H1 (cell line): ENCODE data around the gene TRPC1. TPM values are rescaled to one million over a fixed set of nuclear protein-coding genes. Genes with fewer than 3 reads are reported as not detected.

Experiments used
- CTCF ChIA-PET: fragments of 300-600 bp; sonication (Branson Sonifier 250); formaldehyde crosslinking; loops from one replicate; lab custom pipeline; 2021; ENCODE audit not compliant: partially characterized antibody; lab: Charles Lee
- POLR2A ChIA-PET: fragments of 300-600 bp; sonication (Branson Sonifier 250); formaldehyde crosslinking; loops from one replicate; lab custom pipeline; 2021; ENCODE audit warnings: inconsistent platforms; ENCODE audit not compliant: partially characterized antibody; lab: Charles Lee
- DNase-seq, 2 experiments: peaks; one replicate each; pipeline versions ENCODE4 v3.0.0 to v3.0.0-alpha.2; 2010 to 2022; ENCODE audit warnings: low spot score in 2 of 2, low read depth in 1 of 2, mixed read lengths in 1 of 2
- FAIRE-seq: peaks from 2 replicates; lab custom pipeline; 2011; peaks lifted over from hg19 to GRCh38; lab: Jason Lieb, UNC
- H2AFZ ChIP-seq: 2 replicates; pipeline ENCODE4 v1.8.1; 2012; ENCODE audit warnings: low read length, inconsistent platforms
- H2AK5ac ChIP-seq: 2 replicates; pipeline ENCODE4 v1.6.1; 2013; ENCODE audit warnings: low read depth, low read length
- H2BK120ac ChIP-seq: replicated peaks from 2 replicates; pipeline ENCODE3; 2013; ENCODE audit warnings: low read depth, low read length, inconsistent platforms
- H2BK12ac ChIP-seq: 2 replicates; pipeline ENCODE4 v1.6.1; 2013; ENCODE audit warnings: low read depth, low read length
- H2BK15ac ChIP-seq: 2 replicates; pipeline ENCODE4 v1.6.1; 2013; ENCODE audit warnings: low read length
- H2BK20ac ChIP-seq: 2 replicates; pipeline ENCODE4 v1.6.1; 2013; ENCODE audit warnings: low read length
- H2BK5ac ChIP-seq: 2 replicates; pipeline ENCODE4 v1.6.1; 2013; ENCODE audit warnings: low read depth, low read length
- H3K14ac ChIP-seq: 2 replicates; pipeline ENCODE4 v1.6.1; 2013; ENCODE audit warnings: inconsistent platforms; ENCODE audit not compliant: insufficient read length
- H3K18ac ChIP-seq: 2 replicates; pipeline ENCODE4 v1.6.1; 2013; ENCODE audit warnings: low read length; ENCODE audit errors: extremely low read depth
- H3K23ac ChIP-seq: 2 replicates; pipeline ENCODE4 v1.6.1; 2013; ENCODE audit warnings: inconsistent platforms; ENCODE audit not compliant: insufficient read length
- H3K23me2 ChIP-seq: 2 replicates; pipeline ENCODE4 v1.6.1; 2013; ENCODE audit warnings: low read depth, low read length
- H3K27ac ChIP-seq: 2 replicates; pipeline ENCODE4 v1.6.1; 2011; ENCODE audit warnings: low read depth, low read length, inconsistent platforms
- H3K27me3 ChIP-seq, 4 experiments: replicated peaks in 1 of 4; 1 replicate in 1 of 4; 2 replicates in 3 of 4; pipeline versions ENCODE4 v1.6.1 to v1.8.1; 2011 to 2013; ENCODE audit warnings: low read length in 3 of 4, mild to moderate bottlenecking in 3 of 4, inconsistent platforms in 2 of 4, mixed read lengths in 2 of 4, moderate library complexity in 1 of 4; ENCODE audit not compliant: control insufficient read depth in 3 of 4, insufficient read depth in 3 of 4; ENCODE audit errors: extremely low read depth in 1 of 4
- H3K36me3 ChIP-seq, 4 experiments: 2 replicates each; pipeline versions ENCODE4 v1.6.1 to v1.8.1; 2011 to 2013; ENCODE audit warnings: mild to moderate bottlenecking in 4 of 4, low read length in 3 of 4, moderate library complexity in 2 of 4, control low read depth in 1 of 4, inconsistent platforms in 1 of 4; ENCODE audit not compliant: insufficient read depth in 4 of 4, control insufficient read depth in 2 of 4
- H3K4ac ChIP-seq: replicated peaks from 2 replicates; pipeline ENCODE3; 2013; ENCODE audit warnings: low read length, low read depth, mixed read lengths, inconsistent platforms; ENCODE audit not compliant: insufficient read length
- H3K4me1 ChIP-seq, 4 experiments: replicated peaks in 1 of 4; 1 replicate in 1 of 4; 2 replicates in 3 of 4; pipeline versions ENCODE4 v1.6.1 to v1.8.1; 2011 to 2013; ENCODE audit warnings: low read length in 3 of 4, inconsistent platforms in 2 of 4, mixed read lengths in 1 of 4; ENCODE audit not compliant: insufficient read depth in 4 of 4, control insufficient read depth in 3 of 4
- H3K4me2 ChIP-seq, 2 experiments: 2 replicates each; pipeline versions ENCODE4 v1.6.1 to v1.8.1; 2011 to 2013; ENCODE audit warnings: low read depth in 2 of 2, low read length in 2 of 2, control low read depth in 1 of 2, inconsistent platforms in 1 of 2, mild to moderate bottlenecking in 1 of 2; ENCODE audit not compliant: insufficient read depth in 1 of 2
- H3K4me3 ChIP-seq, 4 experiments: fragments of 200-600, 300-600 bp in 1 of 4; sonication (generic), shearing (Covaris generic), sonication (Bioruptor Twin) in 1 of 4; 2 replicates each; pipeline versions ENCODE4 v1.5.1 to v1.8.1; 2011 to 2016; ENCODE audit warnings: low read length in 4 of 4, low read depth in 3 of 4, control low read depth in 2 of 4, inconsistent platforms in 2 of 4, mild to moderate bottlenecking in 2 of 4, mixed read lengths in 1 of 4, moderate library complexity in 1 of 4; ENCODE audit not compliant: insufficient read depth in 2 of 4; ENCODE audit errors: extremely low read depth in 1 of 4
- H3K56ac ChIP-seq: replicated peaks from 2 replicates; pipeline ENCODE3; 2013; ENCODE audit warnings: low read depth, mild to moderate bottlenecking, mixed read lengths, low read length, inconsistent platforms; ENCODE audit not compliant: insufficient read length
- H3K79me1 ChIP-seq: 2 replicates; pipeline ENCODE4 v1.6.1; 2013; ENCODE audit warnings: low read depth, low read length, control low read depth
- H3K79me2 ChIP-seq, 2 experiments: 2 replicates each; pipeline versions ENCODE4 v1.6.1 to v1.8.1; 2012 to 2013; ENCODE audit warnings: low read length in 2 of 2, mild to moderate bottlenecking in 2 of 2, inconsistent platforms in 1 of 2; ENCODE audit not compliant: insufficient read depth in 2 of 2, control insufficient read depth in 1 of 2
- H3K9ac ChIP-seq, 4 experiments: replicated peaks in 1 of 4; 1 replicate in 1 of 4; 2 replicates in 3 of 4; pipeline versions ENCODE4 v1.6.1 to v1.8.1; 2011 to 2013; ENCODE audit warnings: low read depth in 3 of 4, low read length in 3 of 4, control low read depth in 2 of 4, mild to moderate bottlenecking in 2 of 4, moderate library complexity in 2 of 4, inconsistent platforms in 1 of 4; ENCODE audit errors: extremely low read depth in 1 of 4
- H3K9me3 ChIP-seq, 2 experiments: 2 replicates each; pipeline versions ENCODE4 v1.6.1 to v1.8.1; 2012 to 2013; ENCODE audit warnings: mild to moderate bottlenecking in 2 of 2, moderate library complexity in 2 of 2, control low read depth in 1 of 2, inconsistent platforms in 1 of 2, low read depth in 1 of 2, low read length in 1 of 2, mixed read lengths in 1 of 2; ENCODE audit not compliant: insufficient read depth in 2 of 2
- H4K20me1 ChIP-seq, 2 experiments: replicated peaks in 1 of 2; 2 replicates each; pipeline versions ENCODE3 to v1.8.1; 2011 to 2013; ENCODE audit warnings: inconsistent platforms in 2 of 2, low read length in 2 of 2, mild to moderate bottlenecking in 1 of 2; ENCODE audit not compliant: insufficient read depth in 2 of 2, control insufficient read depth in 1 of 2
- H4K5ac ChIP-seq: 2 replicates; pipeline ENCODE4 v1.6.1; 2013; ENCODE audit warnings: low read length, low read depth, mixed read lengths, inconsistent platforms; ENCODE audit not compliant: insufficient read length
- H4K8ac ChIP-seq: 2 replicates; pipeline ENCODE4 v1.8.0; 2013; ENCODE audit warnings: mild to moderate bottlenecking, moderate library complexity, low read length, inconsistent platforms; ENCODE audit not compliant: insufficient read depth; ENCODE audit errors: extremely low read depth
- H4K91ac ChIP-seq: replicated peaks from 2 replicates; pipeline ENCODE3; 2013; ENCODE audit warnings: low read length, mixed read lengths, inconsistent platforms; ENCODE audit not compliant: insufficient read length
- ATF2 ChIP-seq: IDR thresholded peaks from 2 replicates; pipeline ENCODE4 v1.6.1; 2012; ENCODE audit warnings: low read length, inconsistent platforms
- BCL11A ChIP-seq, 2 experiments: IDR thresholded peaks; one replicate each; pipeline ENCODE4 v1.6.1; 2011; ENCODE audit warnings: low read depth in 2 of 2, low read length in 2 of 2, mild to moderate bottlenecking in 2 of 2
- KDM4A ChIP-seq: IDR thresholded peaks from one replicate; pipeline ENCODE4 v1.7.1; 2012; ENCODE audit warnings: low read depth, mild to moderate bottlenecking, moderate library complexity, low read length, inconsistent platforms; ENCODE audit not compliant: severe bottlenecking
- POLR2A ChIP-seq, 2 experiments: IDR thresholded peaks; 1 replicate in 1 of 2; 2 replicates in 1 of 2; pipeline ENCODE4 v1.6.1; 2011; ENCODE audit warnings: low read depth in 2 of 2, low read length in 2 of 2, mild to moderate bottlenecking in 2 of 2; ENCODE audit errors: control extremely low read depth in 1 of 2
- RFX5 ChIP-seq: IDR thresholded peaks from 2 replicates; pipeline ENCODE4 v1.6.1; 2011; ENCODE audit warnings: low read depth, low read length, improper control_type of control experiment, borderline replicate concordance
- RXRA ChIP-seq: IDR thresholded peaks from 2 replicates; pipeline ENCODE4 v1.6.1; 2011; ENCODE audit warnings: low read depth, mild to moderate bottlenecking, low read length, moderate library complexity; ENCODE audit not compliant: insufficient read depth
- WGBS, 2 experiments: shearing (Covaris generic) in 1 of 2; methylation state at CpG; one replicate each; pipeline versions ENCODE4 v1.1.6 to v1.1.7; 2013 to 2015; ENCODE audit warnings: low lambda C conversion rate in 2 of 2, mixed read lengths in 2 of 2, inconsistent platforms in 1 of 2, low coverage in 1 of 2, missing lambda C conversion rate in 1 of 2; ENCODE audit not compliant: insufficient replicate concordance in 2 of 2, insufficient coverage in 1 of 2, insufficient read length in 1 of 2; ENCODE audit errors: extremely low coverage in 1 of 2, missing lambda C conversion rate in 1 of 2; 5-methylcytosine and 5-hydroxymethylcytosine counted together
- polyA plus RNA-seq, 7 experiments: library from polyadenylated mRNA; depleted of rRNA in 3 of 7; stranded (reverse) in 5 of 7; unstranded in 2 of 7; fragments of >200 nt in 5 of 7; fragments of 200-250 nt in 2 of 7; gene quantifications; 1 replicate in 5 of 7; 2 replicates in 1 of 7; 4 replicates in 1 of 7; pipeline versions ENCODE4 v1.2.1 to v1.2.3, GENCODE V29; 2011 to 2013; ENCODE audit warnings: missing spikeins in 2 of 7, mixed read lengths in 2 of 7
- total RNA-seq: library from RNA; stranded (reverse); fragmentation: NEBNext Ultra II Directional; extraction: Animal tissue kit (Norgen Biotek cat#: 25700); gene quantifications from 2 replicates; pipeline ENCODE4 v1.2.1, GENCODE V29; 2021

Gene TRPC1
- total and polyA plus RNA-seq, 2 of the 8 experiments (the other 6 are each of a cell fraction or from before 2014, with no cell fraction given): 22.6 to 23.1 TPM

GRCh38 chr3:142853270-142854168, 129.7 kb downstream of the TRPC1 start:
- CTCF ChIA-PET: interaction anchor here (0.7 to 6.9 kb wide), 13 partner anchors 10 to 485 kb away, joined by 3 to 56 read pairs (median 5); no protein-coding TSS in a partner anchor
- H3K9ac ChIP-seq: no peak overlapping the region
- POLR2A ChIA-PET: interaction anchor here (0.8 to 1.1 kb wide), 3 partner anchors 10 to 406 kb away, joined by 3 to 6 read pairs (median 3); no protein-coding TSS in a partner anchor
- H2BK15ac ChIP-seq: no peak overlapping the region
- H3K23ac ChIP-seq: no peak overlapping the region
- H2BK120ac ChIP-seq: no peak overlapping the region
- no peak for TF ChIP-seq KDM4A
- TF ChIP-seq RFX5: no peak
- no peak for TF ChIP-seq ATF2
- no peak for TF ChIP-seq RXRA
- no peak for TF ChIP-seq POLR2A (IDR thresholded peaks at IDR 0.05; ENCODE audit: control extremely low read depth in 1 of 2, low read depth in 2 of 2, low read length in 2 of 2)
- no peak for TF ChIP-seq BCL11A (IDR thresholded peaks at IDR 0.05; ENCODE audit: low read depth in 2 of 2, low read length in 2 of 2)
- WGBS, 2 experiments: 70% methylated on average over 10 of the region's 10 CpGs; no CpG with 5 or more reads in 1 of the 2 experiments
- no peak overlapping the region for H2BK5ac ChIP-seq
- no peak overlapping the region for H4K5ac ChIP-seq
- no peaks in the 10 kb centered on the region for H3K79me1 ChIP-seq
- H3K27me3 ChIP-seq: no peaks in the 10 kb centered on the region
- H3K4me1 ChIP-seq: peaks cover 4 to 20% (median 14%) of the 10 kb centered on the region in 4 experiments
- H2AK5ac ChIP-seq: no peak overlapping the region
- H2BK12ac ChIP-seq: no peak overlapping the region
- H3K36me3 ChIP-seq: no peaks in the 10 kb centered on the region; a peak in 1 of 8 replicates
- H4K8ac ChIP-seq: no peak overlapping the region
- H2AFZ ChIP-seq: no peak overlapping the region
- H3K56ac ChIP-seq: no peak overlapping the region
- H4K20me1 ChIP-seq: no peaks in the 10 kb centered on the region
- 0 out of 2 replicates have a peak overlapping the region, but pooled peaks have one; percentile 26 for H3K18ac ChIP-seq
- H3K9me3 ChIP-seq: no peaks in the 10 kb centered on the region
- FAIRE-seq (no peak), DNase-seq (no peak)
- H4K91ac ChIP-seq: no peak overlapping the region
- H3K14ac ChIP-seq: no peak overlapping the region
- no peaks in the 10 kb centered on the region for H3K23me2 ChIP-seq
- H2BK20ac ChIP-seq: no peak overlapping the region
- no peaks in the 10 kb centered on the region for H3K79me2 ChIP-seq
- H3K4me3 ChIP-seq: no peak overlapping the region
- H3K4ac ChIP-seq: no peak overlapping the region
- peak overlapping the region in 1 of 2 experiments; percentile 26; a peak in 2 of 4 replicates for H3K4me2 ChIP-seq
- no peak overlapping the region for H3K27ac ChIP-seq
